ENCODE results near the gene PLEKHA7. TPM values are rescaled to one million over a fixed set of nuclear protein-coding genes. Genes with fewer than 3 reads are reported as not detected.
"Not testable (repeated sequence)": the region's sequence is repeated elsewhere in the genome, so short reads cannot be mapped to it uniquely, and the experiment has no call there.

The PLEKHA7 gene
- total RNA-seq, 1 experiment from 2014 or later: 13.0 TPM

DNA sequence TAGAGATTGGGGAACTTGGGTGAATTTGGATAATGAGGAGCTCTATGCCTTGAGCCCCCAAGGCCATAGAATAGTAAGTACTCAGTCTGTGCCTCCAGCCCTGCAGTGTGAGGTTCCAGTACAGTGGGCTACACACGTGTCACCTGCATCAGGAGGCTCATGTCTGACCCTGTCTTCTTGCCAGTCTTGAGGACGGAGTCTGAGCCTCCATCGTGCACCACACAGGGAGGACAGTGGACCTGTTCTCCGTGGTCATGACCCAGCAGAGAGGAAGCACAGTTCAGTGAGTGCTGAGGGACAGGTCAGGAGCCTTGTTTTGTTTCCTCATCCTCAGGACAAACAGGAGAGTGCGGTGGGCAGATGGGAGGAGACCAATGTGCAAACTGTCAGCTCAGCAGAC is 32.5 kb upstream of the PLEKHA7 start:
- peaks cover 3% of the 10 kb centered on the region for H3K36me3 Mint-ChIP-seq
- peaks cover 9% of the 10 kb centered on the region for H3K9me3 Mint-ChIP-seq
- CTCF ChIA-PET: interaction anchor here (0.6 to 1.6 kb wide), 3 partner anchors 10 to 31 kb away, joined by 3 to 5 read pairs (median 4); partner anchors contain the start of gene RPS13
- POLR2A ChIA-PET: interaction anchor here (0.6 kb wide), 1 partner anchor 31 kb away, joined by 4 read pairs; the partner anchor contains the start of gene RPS13
- TF ChIP-seq, protein P1, sequence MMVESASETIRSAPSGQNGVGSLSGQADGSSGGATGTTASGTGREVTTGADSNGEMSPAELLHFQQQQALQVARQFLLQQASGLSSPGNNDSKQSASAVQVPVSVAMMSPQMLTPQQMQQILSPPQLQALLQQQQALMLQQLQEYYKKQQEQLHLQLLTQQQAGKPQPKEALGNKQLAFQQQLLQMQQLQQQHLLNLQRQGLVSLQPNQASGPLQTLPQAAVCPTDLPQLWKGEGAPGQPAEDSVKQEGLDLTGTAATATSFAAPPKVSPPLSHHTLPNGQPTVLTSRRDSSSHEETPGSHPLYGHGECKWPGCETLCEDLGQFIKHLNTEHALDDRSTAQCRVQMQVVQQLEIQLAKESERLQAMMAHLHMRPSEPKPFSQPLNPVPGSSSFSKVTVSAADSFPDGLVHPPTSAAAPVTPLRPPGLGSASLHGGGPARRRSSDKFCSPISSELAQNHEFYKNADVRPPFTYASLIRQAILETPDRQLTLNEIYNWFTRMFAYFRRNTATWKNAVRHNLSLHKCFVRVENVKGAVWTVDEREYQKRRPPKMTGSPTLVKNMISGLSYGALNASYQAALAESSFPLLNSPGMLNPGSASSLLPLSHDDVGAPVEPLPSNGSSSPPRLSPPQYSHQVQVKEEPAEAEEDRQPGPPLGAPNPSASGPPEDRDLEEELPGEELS (CRISPR knock-in tag; IDR thresholded peaks at IDR 0.05): no peak
- TF ChIP-seq RELA (CRISPR knock-in tag; IDR thresholded peaks at IDR 0.05; ENCODE audit: borderline replicate concordance) (no peak), ESRRA (CRISPR knock-in tag; IDR thresholded peaks at IDR 0.05; ENCODE audit: borderline replicate concordance) (no peak), GTF2I (CRISPR knock-in tag; conservative IDR thresholded peaks at IDR 0.05) (no peak), ETV6 (CRISPR knock-in tag; IDR thresholded peaks at IDR 0.05) (no peak)
- ATAC-seq (no peak), DNase-seq (ENCODE audit: low spot score) (no peak)
- no peak overlapping the region for H3K4me3 Mint-ChIP-seq
- no peaks in the 10 kb centered on the region; the same call in 1 of the 2 replicates for H3K27me3 Mint-ChIP-seq (ENCODE audit: low read depth)
- no peak overlapping the region for H3K27ac Mint-ChIP-seq
- no peaks in the 10 kb centered on the region for H3K4me1 Mint-ChIP-seq

DNA sequence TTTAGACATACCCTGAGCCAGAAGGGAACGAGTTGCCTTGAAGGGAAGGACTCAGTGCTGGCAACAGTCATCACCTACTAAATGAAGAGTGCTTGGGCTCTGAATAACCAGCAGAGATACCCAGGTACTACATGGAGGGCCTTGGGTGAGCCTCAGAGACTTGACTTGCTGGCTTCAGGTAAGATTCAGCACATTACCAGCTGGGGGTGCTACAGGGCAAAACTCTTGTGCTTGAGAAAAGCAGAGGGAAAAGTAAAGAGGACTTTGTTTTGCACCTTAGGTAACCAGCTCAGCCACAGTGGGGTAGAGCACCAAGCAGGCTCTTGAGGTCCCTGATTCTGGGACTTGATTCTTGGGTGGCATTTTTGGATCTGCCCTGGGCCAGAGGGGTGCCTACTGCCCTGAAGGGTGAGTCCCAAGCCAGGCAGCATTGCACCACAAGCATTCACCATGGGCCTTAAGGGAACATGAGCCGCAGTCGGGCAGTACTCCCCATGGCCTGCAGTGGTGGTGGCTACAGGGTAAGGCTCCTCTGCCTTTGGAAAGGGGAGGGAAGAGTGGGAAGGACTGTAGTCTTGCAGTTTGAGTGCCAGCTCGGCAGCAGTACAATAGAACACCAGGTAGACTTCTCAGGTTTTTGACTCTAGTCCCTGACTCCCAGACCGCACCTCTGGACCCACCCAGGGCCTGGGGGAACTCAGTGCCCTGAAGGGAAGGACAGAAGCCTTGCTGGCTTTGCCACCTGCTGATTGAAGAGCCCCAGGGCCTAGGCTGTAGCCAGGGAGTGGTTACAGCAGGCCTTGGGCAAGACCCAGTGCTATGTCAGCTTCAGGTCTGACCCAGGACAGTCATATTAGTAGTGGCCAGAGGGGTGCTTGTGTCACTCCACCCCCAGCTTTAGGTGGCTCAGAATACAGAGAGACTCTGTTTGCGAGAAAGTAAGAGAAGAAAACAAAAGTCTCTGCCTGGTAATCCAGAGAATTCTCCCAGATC is 22.7 kb upstream of the PLEKHA7 start:
- ATAC-seq (peak; percentile 96), DNase-seq (ENCODE audit: low spot score) (peak; percentile 67)
- H3K4me3 Mint-ChIP-seq: no peak overlapping the region
- no peaks in the 10 kb centered on the region; the same call in 1 of the 2 replicates for H3K4me1 Mint-ChIP-seq
- H3K27ac Mint-ChIP-seq: no peak overlapping the region
- peaks cover 9% of the 10 kb centered on the region for H3K27me3 Mint-ChIP-seq (ENCODE audit: low read depth)
- H3K9me3 Mint-ChIP-seq: peaks cover 24% of the 10 kb centered on the region
- ChIA-PET POLR2A (interaction anchor here (1.0 to 1.2 kb wide), 2 partner anchors 40 to 91 kb away, joined by 3 read pairs; partner anchors contain the start of gene RPS13), CTCF (interaction anchor here (0.6 to 2.5 kb wide), 10 partner anchors 10 to 263 kb away, joined by 3 to 17 read pairs (median 3); partner anchors contain the start of genes PLEKHA7 and RPS13)
- TF ChIP-seq, protein P2, sequence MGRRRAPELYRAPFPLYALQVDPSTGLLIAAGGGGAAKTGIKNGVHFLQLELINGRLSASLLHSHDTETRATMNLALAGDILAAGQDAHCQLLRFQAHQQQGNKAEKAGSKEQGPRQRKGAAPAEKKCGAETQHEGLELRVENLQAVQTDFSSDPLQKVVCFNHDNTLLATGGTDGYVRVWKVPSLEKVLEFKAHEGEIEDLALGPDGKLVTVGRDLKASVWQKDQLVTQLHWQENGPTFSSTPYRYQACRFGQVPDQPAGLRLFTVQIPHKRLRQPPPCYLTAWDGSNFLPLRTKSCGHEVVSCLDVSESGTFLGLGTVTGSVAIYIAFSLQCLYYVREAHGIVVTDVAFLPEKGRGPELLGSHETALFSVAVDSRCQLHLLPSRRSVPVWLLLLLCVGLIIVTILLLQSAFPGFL (CRISPR knock-in tag; IDR thresholded peaks at IDR 0.05; ENCODE audit: borderline replicate concordance): no peak
- TF ChIP-seq, protein P3, sequence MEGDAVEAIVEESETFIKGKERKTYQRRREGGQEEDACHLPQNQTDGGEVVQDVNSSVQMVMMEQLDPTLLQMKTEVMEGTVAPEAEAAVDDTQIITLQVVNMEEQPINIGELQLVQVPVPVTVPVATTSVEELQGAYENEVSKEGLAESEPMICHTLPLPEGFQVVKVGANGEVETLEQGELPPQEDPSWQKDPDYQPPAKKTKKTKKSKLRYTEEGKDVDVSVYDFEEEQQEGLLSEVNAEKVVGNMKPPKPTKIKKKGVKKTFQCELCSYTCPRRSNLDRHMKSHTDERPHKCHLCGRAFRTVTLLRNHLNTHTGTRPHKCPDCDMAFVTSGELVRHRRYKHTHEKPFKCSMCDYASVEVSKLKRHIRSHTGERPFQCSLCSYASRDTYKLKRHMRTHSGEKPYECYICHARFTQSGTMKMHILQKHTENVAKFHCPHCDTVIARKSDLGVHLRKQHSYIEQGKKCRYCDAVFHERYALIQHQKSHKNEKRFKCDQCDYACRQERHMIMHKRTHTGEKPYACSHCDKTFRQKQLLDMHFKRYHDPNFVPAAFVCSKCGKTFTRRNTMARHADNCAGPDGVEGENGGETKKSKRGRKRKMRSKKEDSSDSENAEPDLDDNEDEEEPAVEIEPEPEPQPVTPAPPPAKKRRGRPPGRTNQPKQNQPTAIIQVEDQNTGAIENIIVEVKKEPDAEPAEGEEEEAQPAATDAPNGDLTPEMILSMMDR (IDR thresholded peaks at IDR 0.05): peak; percentile 26; the same call in 1 of the 2 replicates
- peaks cover 11% of the 10 kb centered on the region for H3K36me3 Mint-ChIP-seq

DNA sequence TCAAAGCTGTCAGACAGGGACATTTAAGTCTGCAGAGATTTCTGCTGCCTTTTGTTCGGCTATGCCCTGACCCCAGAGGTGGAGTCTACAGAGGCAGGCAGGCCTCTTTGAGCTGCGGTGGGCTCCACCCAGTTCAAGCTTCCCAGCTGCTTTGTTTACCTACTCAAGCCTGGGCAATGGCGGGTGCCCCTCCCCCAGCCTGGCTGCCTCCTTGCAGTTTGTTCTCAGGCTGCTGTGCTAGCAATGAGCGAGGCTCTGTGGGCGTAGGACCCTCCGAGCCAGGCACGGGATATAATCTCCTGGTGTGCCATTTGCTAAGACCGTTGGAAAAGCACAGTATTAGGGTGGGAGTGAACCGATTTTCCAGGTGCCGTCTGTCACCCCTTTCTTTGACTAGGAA is 19.8 kb upstream of the PLEKHA7 start:
- not testable (repeated sequence) for H3K4me1 Mint-ChIP-seq, ATAC-seq

DNA sequence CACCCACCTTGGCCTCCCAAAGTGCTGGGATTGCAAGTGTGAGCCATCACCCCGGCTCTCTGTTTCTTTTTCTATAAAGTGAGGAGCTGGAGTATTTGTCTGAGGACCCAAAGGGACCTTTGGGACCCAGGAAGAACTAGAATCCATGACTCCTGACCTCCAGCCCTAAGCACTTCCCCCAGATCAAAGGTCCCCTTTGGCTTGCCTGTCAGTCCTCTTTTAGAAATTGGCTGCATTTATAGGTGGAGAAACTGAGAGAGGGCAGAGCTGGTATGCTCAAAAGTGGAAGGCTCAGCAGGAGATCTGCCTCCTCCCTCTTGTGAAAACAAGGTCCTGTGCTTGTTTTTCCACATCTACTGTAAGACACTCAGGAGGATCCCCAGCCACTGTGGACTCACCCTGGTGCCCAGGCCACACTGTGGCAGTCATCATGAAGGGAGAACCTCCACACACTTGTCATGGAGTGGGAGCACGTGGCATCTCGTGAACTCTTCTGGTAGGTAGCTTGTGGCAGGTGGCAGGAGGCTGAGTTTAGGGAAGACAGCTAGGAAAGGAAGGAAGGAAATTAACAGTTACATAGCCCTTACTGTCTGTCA is 12.4 kb upstream of the PLEKHA7 start:
- peaks cover 4% of the 10 kb centered on the region; the same call in 1 of the 2 replicates for H3K27me3 Mint-ChIP-seq (ENCODE audit: low read depth)
- CTCF ChIA-PET: interaction anchor here (0.7 to 2.2 kb wide), 4 partner anchors 10 to 82 kb away, joined by 3 to 15 read pairs (median 8); partner anchors contain the start of gene PLEKHA7
- no peaks in the 10 kb centered on the region; the same call in 1 of the 2 replicates for H3K9me3 Mint-ChIP-seq
- TF ChIP-seq, protein P4, sequence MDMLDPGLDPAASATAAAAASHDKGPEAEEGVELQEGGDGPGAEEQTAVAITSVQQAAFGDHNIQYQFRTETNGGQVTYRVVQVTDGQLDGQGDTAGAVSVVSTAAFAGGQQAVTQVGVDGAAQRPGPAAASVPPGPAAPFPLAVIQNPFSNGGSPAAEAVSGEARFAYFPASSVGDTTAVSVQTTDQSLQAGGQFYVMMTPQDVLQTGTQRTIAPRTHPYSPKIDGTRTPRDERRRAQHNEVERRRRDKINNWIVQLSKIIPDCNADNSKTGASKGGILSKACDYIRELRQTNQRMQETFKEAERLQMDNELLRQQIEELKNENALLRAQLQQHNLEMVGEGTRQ (CRISPR knock-in tag; IDR thresholded peaks at IDR 0.05): no peak
- TF ChIP-seq, protein P5, sequence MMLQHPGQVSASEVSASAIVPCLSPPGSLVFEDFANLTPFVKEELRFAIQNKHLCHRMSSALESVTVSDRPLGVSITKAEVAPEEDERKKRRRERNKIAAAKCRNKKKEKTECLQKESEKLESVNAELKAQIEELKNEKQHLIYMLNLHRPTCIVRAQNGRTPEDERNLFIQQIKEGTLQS (CRISPR knock-in tag; conservative IDR thresholded peaks at IDR 0.05): no peak
- TF ChIP-seq, protein P6, sequence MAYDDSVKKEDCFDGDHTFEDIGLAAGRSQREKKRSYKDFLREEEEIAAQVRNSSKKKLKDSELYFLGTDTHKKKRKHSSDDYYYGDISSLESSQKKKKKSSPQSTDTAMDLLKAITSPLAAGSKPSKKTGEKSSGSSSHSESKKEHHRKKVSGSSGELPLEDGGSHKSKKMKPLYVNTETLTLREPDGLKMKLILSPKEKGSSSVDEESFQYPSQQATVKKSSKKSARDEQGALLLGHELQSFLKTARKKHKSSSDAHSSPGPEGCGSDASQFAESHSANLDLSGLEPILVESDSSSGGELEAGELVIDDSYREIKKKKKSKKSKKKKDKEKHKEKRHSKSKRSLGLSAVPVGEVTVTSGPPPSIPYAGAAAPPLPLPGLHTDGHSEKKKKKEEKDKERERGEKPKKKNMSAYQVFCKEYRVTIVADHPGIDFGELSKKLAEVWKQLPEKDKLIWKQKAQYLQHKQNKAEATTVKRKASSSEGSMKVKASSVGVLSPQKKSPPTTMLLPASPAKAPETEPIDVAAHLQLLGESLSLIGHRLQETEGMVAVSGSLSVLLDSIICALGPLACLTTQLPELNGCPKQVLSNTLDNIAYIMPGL (CRISPR knock-in tag; IDR thresholded peaks at IDR 0.05): no peak
- TF ChIP-seq, protein P3 (IDR thresholded peaks at IDR 0.05): no peak
- TF ChIP-seq ZNF138 (CRISPR knock-in tag; conservative IDR thresholded peaks at IDR 0.05): no peak

More for the DNA sequence above, 19.8 kb upstream of the PLEKHA7 start:
- H3K36me3 Mint-ChIP-seq: peaks cover 11% of the 10 kb centered on the region
- CTCF ChIA-PET; POLR2A ChIA-PET; H3K4me3 Mint-ChIP-seq; H3K27ac Mint-ChIP-seq; DNase-seq (ENCODE audit: low spot score): not testable (repeated sequence)
- peaks cover 15% of the 10 kb centered on the region for H3K27me3 Mint-ChIP-seq (ENCODE audit: low read depth)
- H3K9me3 Mint-ChIP-seq: peaks cover 24% of the 10 kb centered on the region

More for the DNA sequence above, 12.4 kb upstream of the PLEKHA7 start:
- POLR2A ChIA-PET: no interaction called here
- H3K4me1 Mint-ChIP-seq: peaks cover 3% of the 10 kb centered on the region; the same call in 1 of the 2 replicates
- no peak overlapping the region for H3K4me3 Mint-ChIP-seq
- 0 out of 2 replicates have a peak, but pooled peaks cover 2% of the 10 kb centered on the region for H3K36me3 Mint-ChIP-seq
- no peak overlapping the region; the same call in 1 of the 2 replicates for H3K27ac Mint-ChIP-seq
- ATAC-seq (no peak), DNase-seq (ENCODE audit: low spot score) (no peak)

Measured in WTC11 (cell line).